RPMI7951 (cell line): Measurements from ENCODE around the gene PARP1. TPM values are rescaled to one million over a fixed set of nuclear protein-coding genes. Genes with fewer than 3 reads are reported as not detected.

ENCODE experiments used
- total RNA-seq: library from RNA; depleted of rRNA; stranded (reverse); fragments of >200 nt; shearing (Covaris generic); gene quantifications from 2 replicates; pipeline ENCODE4 v1.2.3, GENCODE V29; 2014; rRNA removed

Gene PARP1
- total RNA-seq, 1 experiment from 2014 or later: 128 TPM

Other genes starting within 250 kb of the PARP1 start
- 28.2 and 37.2 TPM in 2 replicates for gene ACBD3, start 221.4 kb downstream of the PARP1 start, total RNA-seq
- not detected in 2 replicates for gene MIXL1, start 184.4 kb downstream of the PARP1 start, total RNA-seq
- gene LIN9, start 98.9 kb downstream of the PARP1 start, total RNA-seq: 17.5 and 22.7 TPM in 2 replicates
- gene STUM, start 140.7 kb upstream of the PARP1 start, total RNA-seq: not detected in 2 replicates